HEK293 (cell line): Measurements from ENCODE around the gene ORC2.
A peak's percentile ranks its signal among the peaks of the same experiment; 100 is the strongest.

Experiments used
- PRDM2 ChIP-seq: fragments of 450-650 bp; formaldehyde crosslinking; IDR thresholded peaks from 2 replicates; pipeline ENCODE4 v1.5.1; 2016; ENCODE audit warnings: missing biosample characterization, missing genetic modification characterization, borderline replicate concordance
- PRDM6 ChIP-seq: fragments of 450-650 bp; formaldehyde crosslinking; IDR thresholded peaks from 2 replicates; pipeline ENCODE4 v1.5.1; 2017; ENCODE audit warnings: missing biosample characterization, missing genetic modification characterization
- REPIN1 ChIP-seq: fragments of 450-650 bp; formaldehyde crosslinking; IDR thresholded peaks from 2 replicates; pipeline ENCODE4 v1.5.1; 2017; ENCODE audit warnings: missing biosample characterization, missing genetic modification characterization, low read depth
- TCF7L2 ChIP-seq: IDR thresholded peaks from 2 replicates; pipeline ENCODE4 v1.6.1; 2011; ENCODE audit warnings: low read depth, mild to moderate bottlenecking, inconsistent platforms, low read length, moderate library complexity, borderline replicate concordance
- ZFP37 ChIP-seq: fragments of 450-650 bp; formaldehyde crosslinking; IDR thresholded peaks from 2 replicates; pipeline ENCODE4 v1.5.1; 2016; ENCODE audit warnings: missing biosample characterization, missing genetic modification characterization
- ZNF114 ChIP-seq: fragments of 450-650 bp; formaldehyde crosslinking; IDR thresholded peaks from 2 replicates; pipeline ENCODE4 v1.5.0; 2017; ENCODE audit warnings: missing biosample characterization, missing genetic modification characterization
- ZNF221 ChIP-seq: fragments of 450-650 bp; formaldehyde crosslinking; IDR thresholded peaks from 2 replicates; pipeline ENCODE4 v1.5.1; 2017; ENCODE audit warnings: missing biosample characterization, missing genetic modification characterization, borderline replicate concordance
- ZNF223 ChIP-seq: fragments of 450-650 bp; formaldehyde crosslinking; IDR thresholded peaks from 2 replicates; pipeline ENCODE4 v1.5.1; 2016; ENCODE audit warnings: missing biosample characterization, missing genetic modification characterization
- ZNF311 ChIP-seq: fragments of 450-650 bp; formaldehyde crosslinking; IDR thresholded peaks from 2 replicates; pipeline ENCODE4 v1.5.1; 2017; ENCODE audit warnings: missing biosample characterization, missing genetic modification characterization, borderline replicate concordance
- ZNF341 ChIP-seq: fragments of 450-650 bp; formaldehyde crosslinking; IDR thresholded peaks from 2 replicates; pipeline ENCODE4; 2016; ENCODE audit warnings: low read depth, missing biosample characterization, missing genetic modification characterization
- ZNF501 ChIP-seq: fragments of 450-650 bp; formaldehyde crosslinking; IDR thresholded peaks from 2 replicates; pipeline ENCODE4 v1.5.1; 2016; ENCODE audit warnings: missing biosample characterization, missing genetic modification characterization
- ZNF513 ChIP-seq: fragments of 450-650 bp; IDR thresholded peaks from 2 replicates; pipeline ENCODE4 v1.5.1; 2018; ENCODE audit warnings: missing biosample characterization, missing genetic modification characterization
- ZNF600 ChIP-seq: fragments of 450-650 bp; formaldehyde crosslinking; IDR thresholded peaks from 2 replicates; pipeline ENCODE4 v1.5.1; 2016; ENCODE audit warnings: missing biosample characterization, missing genetic modification characterization
- ZNF610 ChIP-seq: fragments of 450-650 bp; formaldehyde crosslinking; IDR thresholded peaks from 2 replicates; pipeline ENCODE4 v1.5.1; 2016; ENCODE audit warnings: missing biosample characterization, missing genetic modification characterization, borderline replicate concordance
- ZNF654 ChIP-seq: fragments of 450-650 bp; formaldehyde crosslinking; IDR thresholded peaks from 2 replicates; pipeline ENCODE4 v1.5.1; 2016; ENCODE audit warnings: low read depth, missing biosample characterization, missing genetic modification characterization
- ZNF707 ChIP-seq: fragments of 450-650 bp; formaldehyde crosslinking; IDR thresholded peaks from 2 replicates; pipeline ENCODE4 v1.5.1; 2016; ENCODE audit warnings: missing biosample characterization, missing genetic modification characterization
- TF ChIP-seq, protein P1 (sequence below): fragments of 450-650 bp; formaldehyde crosslinking; IDR thresholded peaks from 2 replicates; pipeline ENCODE4 v1.5.1; 2016; ENCODE audit warnings: missing biosample characterization, missing genetic modification characterization
- TF ChIP-seq, protein P2 (sequence below): fragments of 450-650 bp; formaldehyde crosslinking; IDR thresholded peaks from 2 replicates; pipeline ENCODE4 v1.5.1; 2016; ENCODE audit warnings: missing biosample characterization, missing genetic modification characterization
- TF ChIP-seq, protein P3 (sequence below): fragments of 450-650 bp; formaldehyde crosslinking; IDR thresholded peaks from 2 replicates; pipeline ENCODE4 v1.5.1; 2016; ENCODE audit warnings: missing biosample characterization, missing genetic modification characterization, low read depth
- TF ChIP-seq, protein P4 (sequence below): fragments of 450-650 bp; formaldehyde crosslinking; IDR thresholded peaks from 2 replicates; pipeline ENCODE4 v1.5.1; 2016; ENCODE audit warnings: missing biosample characterization, missing genetic modification characterization

ORC2 gene

GRCh38 chr2:200888704-200889625 is 74.5 kb downstream of the ORC2 start, which contains the start of the genes NIF3L1 and PPIL3 (continued):
- peak; percentile 81 for TF ChIP-seq ZFP37 (tag by site-specific recombination)
- no peak for TF ChIP-seq PRDM2 (tag by site-specific recombination)
- TF ChIP-seq ZNF114 (tag by site-specific recombination) = no peak
- TF ChIP-seq, protein P1, sequence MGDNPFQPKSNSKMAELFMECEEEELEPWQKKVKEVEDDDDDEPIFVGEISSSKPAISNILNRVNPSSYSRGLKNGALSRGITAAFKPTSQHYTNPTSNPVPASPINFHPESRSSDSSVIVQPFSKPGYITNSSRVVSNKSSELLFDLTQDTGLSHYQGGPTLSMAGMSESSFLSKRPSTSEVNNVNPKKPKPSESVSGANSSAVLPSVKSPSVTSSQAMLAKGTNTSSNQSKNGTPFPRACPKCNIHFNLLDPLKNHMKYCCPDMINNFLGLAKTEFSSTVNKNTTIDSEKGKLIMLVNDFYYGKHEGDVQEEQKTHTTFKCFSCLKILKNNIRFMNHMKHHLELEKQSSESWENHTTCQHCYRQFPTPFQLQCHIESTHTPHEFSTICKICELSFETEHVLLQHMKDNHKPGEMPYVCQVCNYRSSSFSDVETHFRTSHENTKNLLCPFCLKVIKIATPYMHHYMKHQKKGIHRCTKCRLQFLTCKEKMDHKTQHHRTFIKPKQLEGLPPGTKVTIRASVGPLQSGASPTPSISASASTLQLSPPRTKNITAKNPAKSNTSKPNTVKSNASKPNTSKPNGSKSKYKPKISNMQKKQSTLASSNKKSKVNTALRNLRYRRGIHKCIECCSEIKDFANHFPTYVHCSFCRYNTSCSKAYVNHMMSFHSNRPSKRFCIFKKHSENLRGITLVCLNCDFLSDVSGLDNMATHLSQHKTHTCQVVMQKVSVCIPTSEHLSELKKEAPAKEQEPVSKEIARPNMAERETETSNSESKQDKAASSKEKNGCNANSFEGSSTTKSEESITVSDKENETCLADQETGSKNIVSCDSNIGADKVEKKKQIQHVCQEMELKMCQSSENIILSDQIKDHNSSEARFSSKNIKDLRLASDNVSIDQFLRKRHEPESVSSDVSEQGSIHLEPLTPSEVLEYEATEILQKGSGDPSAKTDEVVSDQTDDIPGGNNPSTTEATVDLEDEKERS (tag by site-specific recombination) = no peak
- TF ChIP-seq ZNF610 (tag by site-specific recombination) = 0 out of 2 replicates have a peak, but pooled peaks have one; percentile 69
- TF ChIP-seq ZNF341 (tag by site-specific recombination) = peak; percentile 25
- TF ChIP-seq TCF7L2 = 0 out of 2 replicates have a peak, but pooled peaks have one; percentile 31
- TF ChIP-seq, protein P2, sequence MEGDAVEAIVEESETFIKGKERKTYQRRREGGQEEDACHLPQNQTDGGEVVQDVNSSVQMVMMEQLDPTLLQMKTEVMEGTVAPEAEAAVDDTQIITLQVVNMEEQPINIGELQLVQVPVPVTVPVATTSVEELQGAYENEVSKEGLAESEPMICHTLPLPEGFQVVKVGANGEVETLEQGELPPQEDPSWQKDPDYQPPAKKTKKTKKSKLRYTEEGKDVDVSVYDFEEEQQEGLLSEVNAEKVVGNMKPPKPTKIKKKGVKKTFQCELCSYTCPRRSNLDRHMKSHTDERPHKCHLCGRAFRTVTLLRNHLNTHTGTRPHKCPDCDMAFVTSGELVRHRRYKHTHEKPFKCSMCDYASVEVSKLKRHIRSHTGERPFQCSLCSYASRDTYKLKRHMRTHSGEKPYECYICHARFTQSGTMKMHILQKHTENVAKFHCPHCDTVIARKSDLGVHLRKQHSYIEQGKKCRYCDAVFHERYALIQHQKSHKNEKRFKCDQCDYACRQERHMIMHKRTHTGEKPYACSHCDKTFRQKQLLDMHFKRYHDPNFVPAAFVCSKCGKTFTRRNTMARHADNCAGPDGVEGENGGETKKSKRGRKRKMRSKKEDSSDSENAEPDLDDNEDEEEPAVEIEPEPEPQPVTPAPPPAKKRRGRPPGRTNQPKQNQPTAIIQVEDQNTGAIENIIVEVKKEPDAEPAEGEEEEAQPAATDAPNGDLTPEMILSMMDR (tag by site-specific recombination) = no peak
- peak; percentile 40 for TF ChIP-seq ZNF600
- TF ChIP-seq, protein P3, sequence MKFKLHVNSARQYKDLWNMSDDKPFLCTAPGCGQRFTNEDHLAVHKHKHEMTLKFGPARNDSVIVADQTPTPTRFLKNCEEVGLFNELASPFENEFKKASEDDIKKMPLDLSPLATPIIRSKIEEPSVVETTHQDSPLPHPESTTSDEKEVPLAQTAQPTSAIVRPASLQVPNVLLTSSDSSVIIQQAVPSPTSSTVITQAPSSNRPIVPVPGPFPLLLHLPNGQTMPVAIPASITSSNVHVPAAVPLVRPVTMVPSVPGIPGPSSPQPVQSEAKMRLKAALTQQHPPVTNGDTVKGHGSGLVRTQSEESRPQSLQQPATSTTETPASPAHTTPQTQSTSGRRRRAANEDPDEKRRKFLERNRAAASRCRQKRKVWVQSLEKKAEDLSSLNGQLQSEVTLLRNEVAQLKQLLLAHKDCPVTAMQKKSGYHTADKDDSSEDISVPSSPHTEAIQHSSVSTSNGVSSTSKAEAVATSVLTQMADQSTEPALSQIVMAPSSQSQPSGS (tag by site-specific recombination) = 0 out of 2 replicates have a peak, but pooled peaks have one; percentile 23
- 0 out of 2 replicates have a peak, but pooled peaks have one; percentile 32 for TF ChIP-seq PRDM6 (tag by site-specific recombination)
- TF ChIP-seq ZNF654 = no peak
- TF ChIP-seq, protein P4, sequence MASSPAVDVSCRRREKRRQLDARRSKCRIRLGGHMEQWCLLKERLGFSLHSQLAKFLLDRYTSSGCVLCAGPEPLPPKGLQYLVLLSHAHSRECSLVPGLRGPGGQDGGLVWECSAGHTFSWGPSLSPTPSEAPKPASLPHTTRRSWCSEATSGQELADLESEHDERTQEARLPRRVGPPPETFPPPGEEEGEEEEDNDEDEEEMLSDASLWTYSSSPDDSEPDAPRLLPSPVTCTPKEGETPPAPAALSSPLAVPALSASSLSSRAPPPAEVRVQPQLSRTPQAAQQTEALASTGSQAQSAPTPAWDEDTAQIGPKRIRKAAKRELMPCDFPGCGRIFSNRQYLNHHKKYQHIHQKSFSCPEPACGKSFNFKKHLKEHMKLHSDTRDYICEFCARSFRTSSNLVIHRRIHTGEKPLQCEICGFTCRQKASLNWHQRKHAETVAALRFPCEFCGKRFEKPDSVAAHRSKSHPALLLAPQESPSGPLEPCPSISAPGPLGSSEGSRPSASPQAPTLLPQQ (tag by site-specific recombination) = 0 out of 2 replicates have a peak, but pooled peaks have one; percentile 50
- peak; percentile 51 for TF ChIP-seq ZNF513 (tag by site-specific recombination)
- TF ChIP-seq ZNF223 = no peak
- TF ChIP-seq REPIN1 (tag by site-specific recombination) = 0 out of 2 replicates have a peak, but pooled peaks have one; percentile 6
- no peak for TF ChIP-seq ZNF311
- peak; percentile 73; the same call in 1 of the 2 replicates for TF ChIP-seq ZNF501 (tag by site-specific recombination)
- TF ChIP-seq ZNF707 (tag by site-specific recombination) = no peak
- TF ChIP-seq ZNF221 (tag by site-specific recombination) = no peak
